Measurements from ENCODE around the gene PPIF. TPM values are rescaled to one million over a fixed set of nuclear protein-coding genes. Genes with fewer than 3 reads are reported as not detected.

PPIF gene
- total RNA-seq, 1 donor: 29.6 TPM

DNA sequence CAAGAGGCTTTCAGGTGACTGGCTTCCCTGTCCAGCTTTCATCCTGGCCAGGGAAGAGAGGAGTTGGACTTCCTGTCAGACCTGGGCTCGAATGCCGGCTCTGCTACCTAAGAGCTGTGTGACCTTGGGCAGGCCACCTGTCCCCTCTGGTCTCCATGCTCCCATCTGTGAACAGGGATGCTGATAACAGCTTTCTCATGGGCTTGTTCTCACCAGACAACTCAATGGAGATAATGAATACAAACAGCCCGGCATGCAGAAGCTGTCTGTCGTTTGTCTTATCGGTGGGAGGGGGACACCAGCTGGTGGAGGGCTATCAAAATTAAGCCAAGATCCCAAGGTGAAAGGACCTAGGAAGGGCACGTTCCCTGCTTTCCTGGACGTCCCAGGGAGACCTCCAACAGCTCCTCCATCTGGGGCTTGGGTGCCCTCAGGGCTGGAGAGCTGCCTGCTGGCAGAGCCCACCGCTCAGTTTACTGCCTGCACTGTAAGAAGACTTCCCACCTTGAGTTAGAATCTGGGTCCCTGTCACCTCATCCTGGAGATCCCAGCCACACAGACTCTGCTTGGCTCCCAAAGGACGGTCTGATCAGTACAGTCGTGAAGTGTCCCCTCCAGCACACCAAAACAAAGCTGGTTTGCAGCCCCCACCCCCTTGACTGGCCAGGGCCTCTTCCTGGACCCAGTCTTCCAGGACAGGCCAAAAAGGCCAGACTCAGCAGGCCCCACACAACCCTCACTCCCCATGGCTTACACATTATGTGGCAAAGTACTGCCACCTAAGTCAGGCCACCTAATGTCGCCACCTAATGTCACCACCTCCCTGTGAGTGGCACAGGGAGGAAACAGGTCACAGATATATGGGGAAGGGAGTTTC lies 40.9 kb downstream of the PPIF start:
- H3K4me3 ChIP-seq (ENCODE audit: low read depth, low read length): no peak overlapping the region
- TF ChIP-seq, protein P1, sequence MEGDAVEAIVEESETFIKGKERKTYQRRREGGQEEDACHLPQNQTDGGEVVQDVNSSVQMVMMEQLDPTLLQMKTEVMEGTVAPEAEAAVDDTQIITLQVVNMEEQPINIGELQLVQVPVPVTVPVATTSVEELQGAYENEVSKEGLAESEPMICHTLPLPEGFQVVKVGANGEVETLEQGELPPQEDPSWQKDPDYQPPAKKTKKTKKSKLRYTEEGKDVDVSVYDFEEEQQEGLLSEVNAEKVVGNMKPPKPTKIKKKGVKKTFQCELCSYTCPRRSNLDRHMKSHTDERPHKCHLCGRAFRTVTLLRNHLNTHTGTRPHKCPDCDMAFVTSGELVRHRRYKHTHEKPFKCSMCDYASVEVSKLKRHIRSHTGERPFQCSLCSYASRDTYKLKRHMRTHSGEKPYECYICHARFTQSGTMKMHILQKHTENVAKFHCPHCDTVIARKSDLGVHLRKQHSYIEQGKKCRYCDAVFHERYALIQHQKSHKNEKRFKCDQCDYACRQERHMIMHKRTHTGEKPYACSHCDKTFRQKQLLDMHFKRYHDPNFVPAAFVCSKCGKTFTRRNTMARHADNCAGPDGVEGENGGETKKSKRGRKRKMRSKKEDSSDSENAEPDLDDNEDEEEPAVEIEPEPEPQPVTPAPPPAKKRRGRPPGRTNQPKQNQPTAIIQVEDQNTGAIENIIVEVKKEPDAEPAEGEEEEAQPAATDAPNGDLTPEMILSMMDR (IDR thresholded peaks at IDR 0.05; ENCODE audit: insufficient read depth, low read length): no peak
- no peak for DNase-seq (ENCODE audit: low read depth)

- no peak for DNase-seq (ENCODE audit: low read depth)
- TF ChIP-seq, protein P1 (IDR thresholded peaks at IDR 0.05; ENCODE audit: insufficient read depth, low read length): no peak
- no peak overlapping the region for H3K4me3 ChIP-seq (ENCODE audit: low read depth, low read length)
These were observed 42.8 kb downstream of the PPIF start for GRCh38 chr10:79390057-79390456.

DNA sequence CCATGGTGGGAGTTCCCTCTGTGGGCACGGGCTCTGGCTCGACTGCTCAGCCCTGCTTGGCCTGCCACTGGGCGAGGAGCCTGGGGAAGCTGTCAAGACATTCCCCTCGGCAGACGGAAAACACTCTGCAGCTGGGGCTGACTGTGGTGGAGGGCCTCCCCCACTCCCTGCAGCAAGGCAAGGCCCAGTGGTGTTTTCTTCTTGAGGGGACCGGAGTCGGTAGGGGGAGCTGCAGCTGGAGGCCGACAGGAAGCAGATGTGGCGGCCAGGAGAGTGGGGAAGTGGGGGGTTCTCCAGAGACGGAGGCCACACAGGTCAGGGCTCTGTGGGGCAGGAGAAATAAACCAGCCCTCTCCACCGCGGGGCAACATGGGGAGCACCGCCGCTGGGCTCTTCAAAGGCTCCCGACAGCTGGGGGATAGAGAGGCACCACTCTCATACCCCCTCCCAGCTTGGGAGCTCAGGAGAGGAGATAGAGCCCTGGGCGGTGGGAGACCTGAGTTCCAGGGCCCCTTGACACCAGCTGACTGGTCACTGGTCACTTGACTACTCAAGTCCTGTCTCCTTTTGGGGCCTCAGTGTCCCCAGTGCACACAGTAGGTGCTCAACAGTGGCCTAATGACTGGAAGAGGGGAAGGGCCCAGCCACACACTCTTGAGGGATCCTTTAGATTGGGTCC lies 43.4 kb downstream of the PPIF start:
- TF ChIP-seq, protein P1 (IDR thresholded peaks at IDR 0.05; ENCODE audit: insufficient read depth, low read length): no peak
- no peak for DNase-seq (ENCODE audit: low read depth)
- no peak overlapping the region for H3K4me3 ChIP-seq (ENCODE audit: low read depth, low read length)

DNA sequence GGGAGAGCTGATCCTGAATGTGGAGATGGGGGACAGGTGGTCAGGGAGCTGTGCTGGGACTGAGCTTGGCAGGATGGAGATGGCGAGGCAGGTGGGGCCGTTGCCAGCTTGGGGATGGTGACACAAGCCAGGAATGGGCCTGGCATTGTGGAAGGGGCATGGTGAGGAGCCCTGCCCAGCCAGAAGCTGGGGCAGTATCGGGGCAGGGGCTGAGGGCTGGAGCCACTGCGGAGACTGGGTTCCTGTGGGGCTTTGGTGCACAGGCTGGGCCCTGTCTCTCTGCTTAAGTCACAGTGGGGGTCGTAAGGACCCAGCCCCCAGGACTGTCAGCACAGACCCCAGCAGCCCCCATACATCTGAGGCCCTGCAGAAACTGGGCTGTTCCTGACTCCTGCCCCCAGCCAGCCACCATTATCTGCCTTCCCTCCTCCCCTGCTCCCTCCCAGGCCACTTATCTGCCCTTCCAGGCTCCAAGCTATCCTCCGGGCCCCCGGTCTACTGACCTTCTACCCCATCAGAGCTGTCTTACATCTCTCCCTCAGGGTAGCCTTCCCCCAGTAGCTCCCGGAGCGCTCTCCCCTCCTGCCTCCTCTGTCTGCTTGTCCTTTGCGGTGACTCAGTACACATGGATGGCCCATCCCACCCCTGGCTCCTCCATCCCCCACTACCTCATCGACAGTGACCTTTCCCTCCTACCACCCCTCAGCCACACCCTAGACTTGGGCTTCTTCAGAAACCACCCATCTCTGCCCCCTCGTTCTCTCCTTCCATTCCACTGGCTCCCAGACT lies 44.2 kb downstream of the PPIF start:
- TF ChIP-seq, protein P1 (IDR thresholded peaks at IDR 0.05; ENCODE audit: insufficient read depth, low read length): no peak
- peak; percentile 34 for DNase-seq (ENCODE audit: low read depth)
- H3K4me3 ChIP-seq (ENCODE audit: low read depth, low read length): no peak overlapping the region

DNA sequence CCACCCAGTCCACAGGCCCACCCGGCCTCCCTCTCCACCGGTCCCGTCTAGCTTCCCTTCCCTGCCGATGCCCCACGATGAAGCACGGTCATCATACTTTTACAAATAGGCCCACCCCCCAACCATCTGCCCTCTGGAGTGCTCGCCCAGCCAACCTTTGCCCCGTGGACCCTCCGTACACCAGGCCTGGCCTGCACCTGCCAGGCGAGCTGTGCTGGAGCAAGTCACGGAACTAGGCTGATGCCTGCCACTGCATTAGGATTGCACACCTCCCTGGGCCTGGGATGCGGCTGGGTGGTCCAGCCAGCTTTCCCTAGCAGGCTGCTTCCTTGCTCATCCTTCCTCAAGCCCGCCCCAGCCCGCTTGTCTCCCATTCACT lies 44.7 kb downstream of the PPIF start:
- no peak for DNase-seq (ENCODE audit: low read depth)
- TF ChIP-seq, protein P1 (IDR thresholded peaks at IDR 0.05; ENCODE audit: insufficient read depth, low read length): no peak
- H3K4me3 ChIP-seq (ENCODE audit: low read depth, low read length): no peak overlapping the region

DNA sequence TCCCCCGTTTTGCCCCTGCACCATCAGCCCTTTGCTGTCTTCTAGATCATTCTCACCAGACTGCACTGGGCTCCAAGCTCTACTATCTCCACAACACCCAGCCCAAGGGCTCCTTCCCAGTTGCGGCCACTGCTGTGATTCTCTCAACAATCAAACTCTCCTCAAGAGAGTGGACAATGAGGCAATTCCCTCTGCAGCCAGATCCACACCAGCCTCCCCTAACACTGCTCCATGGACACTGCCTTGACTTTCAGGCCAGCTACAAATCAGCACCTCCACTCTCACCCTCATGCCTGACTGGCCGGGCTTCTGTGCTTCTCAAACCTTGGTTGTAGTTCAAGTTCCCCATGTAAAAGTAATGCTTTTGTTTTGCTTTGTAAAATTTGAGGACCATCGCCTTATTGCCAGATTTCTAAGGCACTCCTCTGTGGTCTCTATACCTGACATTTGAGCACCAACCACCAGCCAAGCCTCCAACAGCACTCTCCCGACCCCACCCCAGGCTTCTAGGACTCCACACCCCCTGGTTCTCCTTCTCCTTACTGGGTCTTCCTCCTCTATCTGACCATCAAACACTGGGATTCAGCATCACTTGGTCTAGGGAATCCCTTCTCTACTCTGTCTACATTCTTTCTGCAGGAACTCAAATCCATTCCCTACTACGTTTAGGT lies 45.4 kb downstream of the PPIF start:
- no peak overlapping the region for H3K4me3 ChIP-seq (ENCODE audit: low read depth, low read length)
- TF ChIP-seq, protein P1 (IDR thresholded peaks at IDR 0.05; ENCODE audit: insufficient read depth, low read length): no peak
- DNase-seq (ENCODE audit: low read depth): no peak
